Tibial nerve (tissue), 3 donors: ENCODE measurements around the gene FBN3.

Source experiments
- CTCF ChIP-seq, 5 experiments: fragments of 200-600 bp in 3 of 5; fragments of 450-650 bp in 2 of 5; sonication (generic) in 3 of 5; IDR thresholded peaks; one replicate each; pipeline ENCODE4 v1.5.1; 2016 to 2019; ENCODE audit warnings: antibody characterized with exemption in 5 of 5, mild to moderate bottlenecking in 3 of 5, moderate library complexity in 2 of 5
- POLR2A ChIP-seq, 2 donors: fragments of 450-650 bp; IDR thresholded peaks; one replicate each; pipeline ENCODE4 v1.6.1; 2017; ENCODE audit warnings: antibody characterized with exemption in 2 of 2, mild to moderate bottlenecking in 2 of 2, moderate library complexity in 2 of 2

DNA sequence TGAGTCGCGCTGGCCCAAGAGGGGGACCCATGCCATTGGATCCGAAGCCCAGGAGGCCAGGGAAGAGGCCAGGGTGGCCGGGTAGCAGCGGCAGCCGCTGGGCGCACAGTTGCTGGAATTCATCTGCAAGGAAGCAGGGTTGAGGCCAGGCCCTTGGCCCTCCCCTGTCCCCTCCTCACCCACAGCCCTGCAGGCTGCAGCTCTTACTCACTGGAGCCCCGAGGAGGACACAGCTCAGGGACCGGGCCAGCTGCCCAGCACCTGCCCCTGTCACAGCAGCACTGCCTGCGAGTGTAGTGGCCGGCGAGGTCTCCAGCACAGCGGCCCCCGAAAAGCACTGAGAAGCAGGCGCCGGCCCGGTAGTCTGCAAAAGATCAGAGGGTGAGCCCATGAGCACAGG lies 11.2 kb downstream of the FBN3 start:
- TF ChIP-seq POLR2A (IDR thresholded peaks at IDR 0.05) (no peak), CTCF (IDR thresholded peaks at IDR 0.05) (no peak)
